Erythroblast (primary cell): Measurements from ENCODE around the gene CCAR1.

ENCODE experiments used
- GATA1 ChIP-seq: IDR thresholded peaks from 2 replicates; pipeline ENCODE4 v1.6.1; 2011; ENCODE audit warnings: low read depth, mild to moderate bottlenecking, control low read depth, low read length, moderate library complexity
- POLR2A ChIP-seq: IDR thresholded peaks from 2 replicates; pipeline ENCODE4 v1.6.1; 2011; ENCODE audit warnings: mild to moderate bottlenecking, low read length

GRCh38 chr10:68732651-68733050 is 11.6 kb downstream of the CCAR1 start:
- TF ChIP-seq POLR2A (no peak), GATA1 (no peak)
